Measurements from ENCODE around the gene NPEPPS. TPM values are rescaled to one million over a fixed set of nuclear protein-coding genes. Genes with fewer than 3 reads are reported as not detected.

The NPEPPS gene
- total and polyA plus RNA-seq, 2 of the 13 experiments (the other 11 are each of a cell fraction or from before 2014, with no cell fraction given) = 53.5 to 127 TPM

DNA sequence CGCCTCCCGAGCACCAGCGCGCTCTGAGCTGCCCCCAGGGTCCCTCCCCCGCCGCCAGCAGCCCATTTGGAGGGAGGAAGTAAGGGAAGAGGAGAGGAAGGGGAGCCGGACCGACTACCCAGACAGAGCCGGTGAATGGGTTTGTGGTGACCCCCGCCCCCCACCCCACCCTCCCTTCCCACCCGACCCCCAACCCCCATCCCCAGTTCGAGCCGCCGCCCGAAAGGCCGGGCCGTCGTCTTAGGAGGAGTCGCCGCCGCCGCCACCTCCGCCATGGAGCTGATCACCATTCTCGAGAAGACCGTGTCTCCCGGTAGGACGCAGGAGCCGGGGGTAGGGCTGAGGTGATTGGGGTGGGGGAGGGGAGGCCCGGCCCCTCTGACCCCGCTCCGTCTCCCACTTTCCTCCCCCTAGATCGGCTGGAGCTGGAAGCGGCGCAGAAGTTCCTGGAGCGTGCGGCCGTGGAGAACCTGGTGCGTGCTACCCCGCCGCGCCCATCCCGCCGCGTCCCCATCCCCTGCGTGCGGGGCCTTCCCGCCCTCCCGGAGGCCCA is 119.1 kb downstream of the NPEPPS start (continued):
- TF ChIP-seq, protein P1, sequence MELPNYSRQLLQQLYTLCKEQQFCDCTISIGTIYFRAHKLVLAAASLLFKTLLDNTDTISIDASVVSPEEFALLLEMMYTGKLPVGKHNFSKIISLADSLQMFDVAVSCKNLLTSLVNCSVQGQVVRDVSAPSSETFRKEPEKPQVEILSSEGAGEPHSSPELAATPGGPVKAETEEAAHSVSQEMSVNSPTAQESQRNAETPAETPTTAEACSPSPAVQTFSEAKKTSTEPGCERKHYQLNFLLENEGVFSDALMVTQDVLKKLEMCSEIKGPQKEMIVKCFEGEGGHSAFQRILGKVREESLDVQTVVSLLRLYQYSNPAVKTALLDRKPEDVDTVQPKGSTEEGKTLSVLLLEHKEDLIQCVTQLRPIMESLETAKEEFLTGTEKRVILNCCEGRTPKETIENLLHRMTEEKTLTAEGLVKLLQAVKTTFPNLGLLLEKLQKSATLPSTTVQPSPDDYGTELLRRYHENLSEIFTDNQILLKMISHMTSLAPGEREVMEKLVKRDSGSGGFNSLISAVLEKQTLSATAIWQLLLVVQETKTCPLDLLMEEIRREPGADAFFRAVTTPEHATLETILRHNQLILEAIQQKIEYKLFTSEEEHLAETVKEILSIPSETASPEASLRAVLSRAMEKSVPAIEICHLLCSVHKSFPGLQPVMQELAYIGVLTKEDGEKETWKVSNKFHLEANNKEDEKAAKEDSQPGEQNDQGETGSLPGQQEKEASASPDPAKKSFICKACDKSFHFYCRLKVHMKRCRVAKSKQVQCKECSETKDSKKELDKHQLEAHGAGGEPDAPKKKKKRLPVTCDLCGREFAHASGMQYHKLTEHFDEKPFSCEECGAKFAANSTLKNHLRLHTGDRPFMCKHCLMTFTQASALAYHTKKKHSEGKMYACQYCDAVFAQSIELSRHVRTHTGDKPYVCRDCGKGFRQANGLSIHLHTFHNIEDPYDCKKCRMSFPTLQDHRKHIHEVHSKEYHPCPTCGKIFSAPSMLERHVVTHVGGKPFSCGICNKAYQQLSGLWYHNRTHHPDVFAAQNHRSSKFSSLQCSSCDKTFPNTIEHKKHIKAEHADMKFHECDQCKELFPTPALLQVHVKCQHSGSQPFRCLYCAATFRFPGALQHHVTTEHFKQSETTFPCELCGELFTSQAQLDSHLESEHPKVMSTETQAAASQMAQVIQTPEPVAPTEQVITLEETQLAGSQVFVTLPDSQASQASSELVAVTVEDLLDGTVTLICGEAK (IDR thresholded peaks at IDR 0.05) = no peak
- TF ChIP-seq, protein P1 (CRISPR knock-in tag; IDR thresholded peaks at IDR 0.05) = peak; percentile 43; the same call in 1 of the 2 replicates
- TF ChIP-seq ZNF296 (CRISPR knock-in tag; conservative IDR thresholded peaks at IDR 0.05) = no peak
- TF ChIP-seq KDM5B (CRISPR knock-in tag; IDR thresholded peaks at IDR 0.05; ENCODE audit: borderline replicate concordance) = peak; percentile 31; the same call in 1 of the 2 replicates
- TF ChIP-seq, protein P2, sequence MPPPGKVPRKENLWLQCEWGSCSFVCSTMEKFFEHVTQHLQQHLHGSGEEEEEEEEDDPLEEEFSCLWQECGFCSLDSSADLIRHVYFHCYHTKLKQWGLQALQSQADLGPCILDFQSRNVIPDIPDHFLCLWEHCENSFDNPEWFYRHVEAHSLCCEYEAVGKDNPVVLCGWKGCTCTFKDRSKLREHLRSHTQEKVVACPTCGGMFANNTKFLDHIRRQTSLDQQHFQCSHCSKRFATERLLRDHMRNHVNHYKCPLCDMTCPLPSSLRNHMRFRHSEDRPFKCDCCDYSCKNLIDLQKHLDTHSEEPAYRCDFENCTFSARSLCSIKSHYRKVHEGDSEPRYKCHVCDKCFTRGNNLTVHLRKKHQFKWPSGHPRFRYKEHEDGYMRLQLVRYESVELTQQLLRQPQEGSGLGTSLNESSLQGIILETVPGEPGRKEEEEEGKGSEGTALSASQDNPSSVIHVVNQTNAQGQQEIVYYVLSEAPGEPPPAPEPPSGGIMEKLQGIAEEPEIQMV (CRISPR knock-in tag; IDR thresholded peaks at IDR 0.05; ENCODE audit: low read depth) = no peak
- TF ChIP-seq, protein P3, sequence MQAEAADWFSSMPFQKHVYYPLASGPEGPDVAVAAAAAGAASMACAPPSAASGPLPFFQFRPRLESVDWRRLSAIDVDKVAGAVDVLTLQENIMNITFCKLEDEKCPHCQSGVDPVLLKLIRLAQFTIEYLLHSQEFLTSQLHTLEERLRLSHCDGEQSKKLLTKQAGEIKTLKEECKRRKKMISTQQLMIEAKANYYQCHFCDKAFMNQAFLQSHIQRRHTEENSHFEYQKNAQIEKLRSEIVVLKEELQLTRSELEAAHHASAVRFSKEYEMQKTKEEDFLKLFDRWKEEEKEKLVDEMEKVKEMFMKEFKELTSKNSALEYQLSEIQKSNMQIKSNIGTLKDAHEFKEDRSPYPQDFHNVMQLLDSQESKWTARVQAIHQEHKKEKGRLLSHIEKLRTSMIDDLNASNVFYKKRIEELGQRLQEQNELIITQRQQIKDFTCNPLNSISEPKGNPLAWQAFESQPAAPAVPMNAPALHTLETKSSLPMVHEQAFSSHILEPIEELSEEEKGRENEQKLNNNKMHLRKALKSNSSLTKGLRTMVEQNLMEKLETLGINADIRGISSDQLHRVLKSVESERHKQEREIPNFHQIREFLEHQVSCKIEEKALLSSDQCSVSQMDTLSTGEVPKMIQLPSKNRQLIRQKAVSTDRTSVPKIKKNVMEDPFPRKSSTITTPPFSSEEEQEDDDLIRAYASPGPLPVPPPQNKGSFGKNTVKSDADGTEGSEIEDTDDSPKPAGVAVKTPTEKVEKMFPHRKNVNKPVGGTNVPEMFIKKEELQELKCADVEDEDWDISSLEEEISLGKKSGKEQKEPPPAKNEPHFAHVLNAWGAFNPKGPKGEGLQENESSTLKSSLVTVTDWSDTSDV (CRISPR knock-in tag; IDR thresholded peaks at IDR 0.05) = peak; percentile 69; the same call in 1 of the 2 replicates
- TF ChIP-seq MXD4 (CRISPR knock-in tag; IDR thresholded peaks at IDR 0.05) = no peak
- TF ChIP-seq FOXJ3 (CRISPR knock-in tag; IDR thresholded peaks at IDR 0.05; ENCODE audit: borderline replicate concordance) = no peak
- TF ChIP-seq, protein P4, sequence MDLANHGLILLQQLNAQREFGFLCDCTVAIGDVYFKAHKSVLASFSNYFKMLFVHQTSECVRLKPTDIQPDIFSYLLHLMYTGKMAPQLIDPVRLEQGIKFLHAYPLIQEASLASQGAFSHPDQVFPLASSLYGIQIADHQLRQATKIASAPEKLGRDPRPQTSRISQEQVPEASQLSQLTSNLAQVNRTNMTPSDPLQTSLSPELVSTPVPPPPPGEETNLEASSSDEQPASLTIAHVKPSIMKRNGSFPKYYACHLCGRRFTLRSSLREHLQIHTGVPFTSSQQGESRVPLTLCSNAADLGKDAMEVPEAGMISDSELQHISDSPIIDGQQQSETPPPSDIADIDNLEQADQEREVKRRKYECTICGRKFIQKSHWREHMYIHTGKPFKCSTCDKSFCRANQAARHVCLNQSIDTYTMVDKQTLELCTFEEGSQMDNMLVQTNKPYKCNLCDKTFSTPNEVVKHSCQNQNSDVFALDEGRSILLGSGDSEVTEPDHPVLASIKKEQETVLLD (CRISPR knock-in tag; IDR thresholded peaks at IDR 0.05; ENCODE audit: low read depth) = no peak; the same call in 1 of the 2 replicates
- TF ChIP-seq ZNF256 (CRISPR knock-in tag; conservative IDR thresholded peaks at IDR 0.05) = no peak
- TF ChIP-seq HOXA7 (CRISPR knock-in tag; IDR thresholded peaks at IDR 0.05) = peak; percentile 64; the same call in 1 of the 2 replicates
- 0 out of 2 replicates have a peak, but pooled peaks have one; percentile 7 for TF ChIP-seq ZNF564 (CRISPR knock-in tag; IDR thresholded peaks at IDR 0.05)
- no peak for TF ChIP-seq KLF6 (CRISPR knock-in tag; IDR thresholded peaks at IDR 0.05)
- TF ChIP-seq ZNF329 (CRISPR knock-in tag; IDR thresholded peaks at IDR 0.05; ENCODE audit: low read depth) = peak; percentile 78; the same call in 1 of the 2 replicates
